Hepatocyte (in vitro differentiated cells): ENCODE results near the gene TTLL3.

Experiments
- CTCF ChIP-seq: fragments of 200-600 bp; sonication (generic); IDR thresholded peaks from 2 replicates; pipeline ENCODE4 v1.5.1; 2016; ENCODE audit warnings: antibody characterized with exemption, mild to moderate bottlenecking; ENCODE audit not compliant: poor library complexity
- EZH2phosphoT487 ChIP-seq: fragments of 200-600 bp; sonication (generic); IDR thresholded peaks from one replicate; pipeline ENCODE4 v1.6.1; 2018; ENCODE audit warnings: antibody characterized with exemption, mild to moderate bottlenecking, low read depth, moderate library complexity; ENCODE audit not compliant: unreplicated experiment, severe bottlenecking

GRCh38 chr3:9765865-9766264 is 44.2 kb upstream of the TTLL3 start:
- TF ChIP-seq CTCF (no peak), EZH2phosphoT487 (no peak)
